Measurements from ENCODE around the gene TIAM1. TPM values are rescaled to one million over a fixed set of nuclear protein-coding genes. Genes with fewer than 3 reads are reported as not detected.

Gene TIAM1
- total and polyA plus RNA-seq, 2 of the 8 experiments (the other 6 are each of a cell fraction or from before 2014, with no cell fraction given): 10.1 to 30.7 TPM

- no peak overlapping the region for H3K9ac ChIP-seq (replicated peaks in 1 of 4; ENCODE audit: extremely low read depth in 1 of 4, low read depth in 3 of 4, low read length in 3 of 4)
- no peak overlapping the region for H2BK5ac ChIP-seq (ENCODE audit: low read depth, low read length)
- TF ChIP-seq CHD1 (IDR thresholded peaks at IDR 0.05; ENCODE audit: low read depth, low read length) (no peak), MAX (IDR thresholded peaks at IDR 0.05) (no peak), ASH2L (IDR thresholded peaks at IDR 0.05; ENCODE audit: low read length) (no peak), SP1 (IDR thresholded peaks at IDR 0.05; ENCODE audit: low read depth, low read length) (no peak), POU5F1 (IDR thresholded peaks at IDR 0.05; ENCODE audit: low read depth, low read length) (no peak), CBX8 (IDR thresholded peaks at IDR 0.05; ENCODE audit: borderline replicate concordance, low read depth, low read length) (no peak)
- H3K56ac ChIP-seq (replicated peaks; ENCODE audit: insufficient read length, low read depth, low read length): no peak overlapping the region
- no peaks in the 10 kb centered on the region for H3K36me3 ChIP-seq (ENCODE audit: control insufficient read depth in 2 of 4, insufficient read depth in 4 of 4, low read length in 3 of 4)
- peaks cover 3% of the 10 kb centered on the region; the same call in 1 of the 2 replicates for H3K79me1 ChIP-seq (ENCODE audit: low read depth, low read length)
- H3K4me1 ChIP-seq (replicated peaks in 1 of 4; ENCODE audit: control insufficient read depth in 3 of 4, insufficient read depth in 4 of 4, low read length in 3 of 4): peaks cover 2 to 9% (median 3%) of the 10 kb centered on the region in 4 experiments; a peak in 3 of 7 replicates
- H3K79me2 ChIP-seq (ENCODE audit: control insufficient read depth in 1 of 2, insufficient read depth in 2 of 2, low read length in 2 of 2): peaks cover 0 to 14% of the 10 kb centered on the region in 2 experiments; a peak in 2 of 4 replicates
- no peak overlapping the region for H4K5ac ChIP-seq (ENCODE audit: insufficient read length, low read depth, low read length)
- no peak overlapping the region for H2BK20ac ChIP-seq (ENCODE audit: low read length)
- ChIA-PET CTCF (ENCODE audit: partially characterized antibody) (interaction anchor here (0.6 to 2.6 kb wide), 6 partner anchors 9 to 157 kb away, joined by 3 to 10 read pairs (median 4); no protein-coding TSS in a partner anchor), POLR2A (ENCODE audit: partially characterized antibody) (interaction anchor here (0.7 to 2.2 kb wide), 4 partner anchors 8 to 217 kb away, joined by 3 to 10 read pairs (median 4); no protein-coding TSS in a partner anchor)
- 89% methylated on average over 3 of the region's 3 CpGs; no CpG with 5 or more reads in 1 of the 2 experiments for WGBS, 2 experiments (ENCODE audit: extremely low coverage in 1 of 2, insufficient coverage in 1 of 2, insufficient read length in 1 of 2, insufficient replicate concordance in 2 of 2, low coverage in 1 of 2, low lambda C conversion rate in 2 of 2, missing lambda C conversion rate in 1 of 2)
- no peak overlapping the region for H3K14ac ChIP-seq (ENCODE audit: insufficient read length)
- no peak overlapping the region for H2AK5ac ChIP-seq (ENCODE audit: low read depth, low read length)
- no peak overlapping the region for H2BK12ac ChIP-seq (ENCODE audit: low read depth, low read length)
- H3K27me3 ChIP-seq (replicated peaks in 1 of 4; ENCODE audit: control insufficient read depth in 3 of 4, extremely low read depth in 1 of 4, insufficient read depth in 3 of 4, low read length in 3 of 4): peaks cover 0 to 2% (median 0%) of the 10 kb centered on the region in 4 experiments; a peak in 1 of 7 replicates
- no peak overlapping the region for H3K27ac ChIP-seq (ENCODE audit: low read depth, low read length)
- no peak overlapping the region for H4K91ac ChIP-seq (replicated peaks; ENCODE audit: insufficient read length, low read length)
- no peak overlapping the region for H3K4ac ChIP-seq (replicated peaks; ENCODE audit: insufficient read length, low read depth, low read length)
- H3K18ac ChIP-seq (ENCODE audit: extremely low read depth, low read length): no peak overlapping the region
- FAIRE-seq (no peak), DNase-seq (ENCODE audit: low read depth in 1 of 2, low spot score in 2 of 2) (no peak)
- no peak overlapping the region for H2BK120ac ChIP-seq (replicated peaks; ENCODE audit: low read depth, low read length)
- H3K4me2 ChIP-seq (ENCODE audit: insufficient read depth in 1 of 2, low read depth in 2 of 2, low read length in 2 of 2): no peak overlapping the region
- peaks cover 0 to 4% of the 10 kb centered on the region in 2 experiments for H4K20me1 ChIP-seq (replicated peaks in 1 of 2; ENCODE audit: control insufficient read depth in 1 of 2, insufficient read depth in 2 of 2, low read length in 2 of 2)
- no peaks in the 10 kb centered on the region for H3K9me3 ChIP-seq (ENCODE audit: insufficient read depth in 2 of 2, low read depth in 1 of 2, low read length in 1 of 2)
- no peak overlapping the region for H2AFZ ChIP-seq (ENCODE audit: low read length)
- no peak overlapping the region for H2BK15ac ChIP-seq (ENCODE audit: low read length)
- peaks cover 10% of the 10 kb centered on the region for H3K23me2 ChIP-seq (ENCODE audit: low read depth, low read length)
- H3K23ac ChIP-seq (ENCODE audit: insufficient read length): no peak overlapping the region
- H3K4me3 ChIP-seq (ENCODE audit: extremely low read depth in 1 of 4, insufficient read depth in 2 of 4, low read depth in 3 of 4, low read length in 4 of 4): peak overlapping the region in 1 of 4 experiments; percentile 75; a peak in 1 of 8 replicates
- H4K8ac ChIP-seq (ENCODE audit: extremely low read depth, insufficient read depth, low read length): no peak overlapping the region
These were observed 1.7 kb downstream of the TIAM1 start for GRCh38 chr21:31342348-31342747.
